ENCODE measurements around the gene EPB41L4A. TPM values are rescaled to one million over a fixed set of nuclear protein-coding genes. Genes with fewer than 3 reads are reported as not detected.
A peak's percentile ranks its signal among the peaks of the same experiment; 100 is the strongest.

Gene EPB41L4A
- total and polyA plus RNA-seq, 2 donors (not counting 3 experiments of a cell fraction or from before 2014, with no cell fraction given), result 6.0 to 17.9 TPM

GRCh38 chr5:112372543-112372942 lies 46.5 kb downstream of the EPB41L4A start:
- TF ChIP-seq POLR2AphosphoS5 (IDR thresholded peaks at IDR 0.05; ENCODE audit: insufficient read depth, low read depth, low read length), result no peak
- no peaks in the 10 kb centered on the region for H3K79me2 ChIP-seq (ENCODE audit: control insufficient read depth, insufficient read depth, low read length)
- H2AFZ ChIP-seq (ENCODE audit: low read depth, low read length), result no peak overlapping the region
- no peak overlapping the region for H3K27ac ChIP-seq (ENCODE audit: insufficient read depth, low read depth, low read length)
- H3K9me3 ChIP-seq (replicated peaks; ENCODE audit: control insufficient read depth, insufficient read depth, low read length), result no peaks in the 10 kb centered on the region
- no peak overlapping the region for H3K9ac ChIP-seq (replicated peaks; ENCODE audit: extremely low read depth, insufficient read depth, low read length)
- H4K20me1 ChIP-seq (replicated peaks; ENCODE audit: control insufficient read depth, extremely low read depth, insufficient read depth, low read length), result no peaks in the 10 kb centered on the region
- intact Hi-C loops (cut with micrococcal nuclease), result no loop called here
- BruUV-seq (replicated peaks), result no TSS peak
- dilution Hi-C loops (cut with MboI; ENCODE audit: extremely low pct_ligation_motif_present, low sequenced_read_pairs), result no loop called here
- no peaks in the 10 kb centered on the region for H3K9me1 ChIP-seq (replicated peaks; ENCODE audit: control insufficient read depth, extremely low read depth, insufficient read depth, low read length)
- no peaks in the 10 kb centered on the region for H3K4me1 ChIP-seq (ENCODE audit: control insufficient read depth, extremely low read depth, insufficient read depth, low read length)
- no peaks in the 10 kb centered on the region for H3K27me3 ChIP-seq (ENCODE audit: control insufficient read depth in 2 of 2, insufficient read depth in 2 of 2, low read length in 2 of 2)
- DNase-seq (ENCODE audit: low read depth, low spot score), result no peak
- peak; percentile 8 for FAIRE-seq
- no peak overlapping the region for H3K4me2 ChIP-seq (ENCODE audit: insufficient read depth, low read length)
- POLR2A ChIA-PET, result no interaction called here
- CTCF ChIA-PET, result no interaction called here
- no peak overlapping the region for H3K4me3 ChIP-seq (replicated peaks in 1 of 3; ENCODE audit: insufficient read depth in 1 of 3, low read depth in 1 of 3, low read length in 3 of 3)
- H3K36me3 ChIP-seq (ENCODE audit: control insufficient read depth in 2 of 2, extremely low read depth in 1 of 2, insufficient read depth in 2 of 2, low read length in 2 of 2), result no peaks in the 10 kb centered on the region

GRCh38 chr5:112371067-112371466 lies 48.0 kb downstream of the EPB41L4A start:
- Histone ChIP-seq H3K27ac (ENCODE audit: insufficient read depth, low read depth, low read length) (no peak overlapping the region), H3K9me3 (replicated peaks; ENCODE audit: control insufficient read depth, insufficient read depth, low read length) (no peaks in the 10 kb centered on the region), H4K20me1 (replicated peaks; ENCODE audit: control insufficient read depth, extremely low read depth, insufficient read depth, low read length) (no peaks in the 10 kb centered on the region), H3K4me1 (ENCODE audit: control insufficient read depth, extremely low read depth, insufficient read depth, low read length) (no peaks in the 10 kb centered on the region), H2AFZ (ENCODE audit: low read depth, low read length) (no peak overlapping the region), H3K79me2 (ENCODE audit: control insufficient read depth, insufficient read depth, low read length) (no peaks in the 10 kb centered on the region), H3K4me2 (ENCODE audit: insufficient read depth, low read length) (no peak overlapping the region), H3K36me3 (ENCODE audit: control insufficient read depth in 2 of 2, extremely low read depth in 1 of 2, insufficient read depth in 2 of 2, low read length in 2 of 2) (no peaks in the 10 kb centered on the region), H3K9ac (replicated peaks; ENCODE audit: extremely low read depth, insufficient read depth, low read length) (no peak overlapping the region), H3K27me3 (ENCODE audit: control insufficient read depth in 2 of 2, insufficient read depth in 2 of 2, low read length in 2 of 2) (no peaks in the 10 kb centered on the region), H3K4me3 (replicated peaks in 1 of 3; ENCODE audit: insufficient read depth in 1 of 3, low read depth in 1 of 3, low read length in 3 of 3) (no peak overlapping the region), H3K9me1 (replicated peaks; ENCODE audit: control insufficient read depth, extremely low read depth, insufficient read depth, low read length) (no peaks in the 10 kb centered on the region)
- ChIA-PET CTCF (no interaction called here), POLR2A (no interaction called here)
- FAIRE-seq (no peak), DNase-seq (ENCODE audit: low read depth, low spot score) (no peak)
- dilution Hi-C loops (cut with MboI; ENCODE audit: extremely low pct_ligation_motif_present, low sequenced_read_pairs), result no loop called here
- BruUV-seq (replicated peaks), result no TSS peak
- intact Hi-C loops (cut with micrococcal nuclease), result no loop called here
- TF ChIP-seq CTCF (IDR thresholded peaks at IDR 0.05; ENCODE audit: extremely low read depth in 1 of 2, insufficient read depth in 1 of 2, low read depth in 1 of 2, low read length in 2 of 2) (no peak), JUN (IDR thresholded peaks at IDR 0.05; ENCODE audit: borderline replicate concordance, insufficient read depth, insufficient read length, low read depth) (no peak), POLR2A (IDR thresholded peaks at IDR 0.05; ENCODE audit: low read depth, low read length) (no peak), MAX (IDR thresholded peaks at IDR 0.05; ENCODE audit: insufficient read depth, insufficient read length) (no peak), POLR2AphosphoS5 (IDR thresholded peaks at IDR 0.05; ENCODE audit: insufficient read depth, low read depth, low read length) (no peak), EZH2 (IDR thresholded peaks at IDR 0.05; ENCODE audit: borderline replicate concordance, low read depth, low read length, severe bottlenecking) (no peak), MYC (IDR thresholded peaks at IDR 0.05; ENCODE audit: low read depth, low read length) (no peak), GATA2 (IDR thresholded peaks at IDR 0.05; ENCODE audit: insufficient read depth, insufficient read length, low read depth, low read length) (no peak), FOS (IDR thresholded peaks at IDR 0.05; ENCODE audit: borderline replicate concordance, insufficient read depth, low read length) (no peak)
